Activated CD4-positive, alpha-beta memory T cell treated with anti-CD3 and anti-CD28 coated beads for 36 hours (primary cell): Measurements from ENCODE around the gene DNAH10. TPM values are rescaled to one million over a fixed set of nuclear protein-coding genes. Genes with fewer than 3 reads are reported as not detected.

Experiments used
- CTCF ChIA-PET: fragments of 350-600 bp; sonication (Branson Sonifier 250); formaldehyde crosslinking; loops from one replicate; lab custom pipeline; 2021; ENCODE audit warnings: antibody characterized with exemption, inconsistent platforms; lab: Charles Lee
- POLR2A ChIA-PET: fragments of 350-600 bp; sonication (Branson Sonifier 250); formaldehyde crosslinking; loops from one replicate; lab custom pipeline; 2021; ENCODE audit warnings: antibody characterized with exemption; lab: Charles Lee
- DNase-seq: peaks from one replicate; pipeline ENCODE4 v3.0.0-alpha.2; 2020
- H3K27ac Mint-ChIP-seq: one replicate; pipeline ENCODE4 v1.8.0; 2021; ENCODE audit warnings: mixed read lengths
- H3K27me3 Mint-ChIP-seq: one replicate; pipeline ENCODE4 v1.8.0; 2021; ENCODE audit warnings: mixed read lengths
- H3K36me3 Mint-ChIP-seq: one replicate; pipeline ENCODE4 v1.8.0; 2021; ENCODE audit warnings: mixed read lengths
- H3K4me1 Mint-ChIP-seq: one replicate; pipeline ENCODE4 v1.8.0; 2021; ENCODE audit warnings: low read depth, mixed read lengths
- H3K4me3 Mint-ChIP-seq: one replicate; pipeline ENCODE4 v1.8.0; 2021; ENCODE audit warnings: mild to moderate bottlenecking, mixed read lengths
- H3K9me3 Mint-ChIP-seq: one replicate; pipeline ENCODE4 v1.8.0; 2021; ENCODE audit warnings: mixed read lengths
- intact Hi-C: fragments of 100-400 bp; cut with micrococcal nuclease; formaldehyde crosslinking; loops from one replicate; pipeline ENCODE4 v1.15.1; 2023
- total RNA-seq, 2 experiments: library from RNA; stranded (reverse); gene quantifications; one replicate each; pipeline ENCODE4 v1.2.3, GENCODE V29; 2021

Gene DNAH10
- total RNA-seq, 2 experiments from 2014 or later, result 0.10 to 0.19 TPM

GRCh38 chr12:123801573-123802178 is 39.6 kb downstream of the DNAH10 start:
- POLR2A ChIA-PET, result no interaction called here
- peaks cover 3% of the 10 kb centered on the region for H3K27me3 Mint-ChIP-seq
- H3K36me3 Mint-ChIP-seq, result no peaks in the 10 kb centered on the region
- H3K4me3 Mint-ChIP-seq, result no peak overlapping the region
- no peak for DNase-seq
- no peaks in the 10 kb centered on the region for H3K9me3 Mint-ChIP-seq
- H3K4me1 Mint-ChIP-seq, result no peaks in the 10 kb centered on the region
- CTCF ChIA-PET, result interaction anchor here (1.5 to 1.9 kb wide), 2 partner anchors 10 to 40 kb away, joined by 6 to 11 read pairs; no protein-coding TSS in a partner anchor
- H3K27ac Mint-ChIP-seq, result no peak overlapping the region
- intact Hi-C loops, result loop anchor here (1.0 kb wide), 1 partner anchor 41 kb away; no protein-coding TSS in a partner anchor

- no peaks in the 10 kb centered on the region for H3K9me3 Mint-ChIP-seq
- H3K4me1 Mint-ChIP-seq, result no peaks in the 10 kb centered on the region
- no peak overlapping the region for H3K4me3 Mint-ChIP-seq
- ChIA-PET POLR2A (no interaction called here), CTCF (no interaction called here)
- H3K27me3 Mint-ChIP-seq, result peaks cover 22% of the 10 kb centered on the region
- H3K27ac Mint-ChIP-seq, result no peak overlapping the region
- H3K36me3 Mint-ChIP-seq, result no peaks in the 10 kb centered on the region
- DNase-seq, result no peak
- intact Hi-C loops, result no loop called here
Measured at GRCh38 chr12:123805173-123805572, 43.1 kb downstream of the DNAH10 start.

- Mint-ChIP-seq H3K27ac (no peak overlapping the region), H3K9me3 (no peaks in the 10 kb centered on the region), H3K27me3 (peaks cover 24% of the 10 kb centered on the region), H3K4me3 (no peak overlapping the region), H3K36me3 (no peaks in the 10 kb centered on the region), H3K4me1 (peaks cover 4% of the 10 kb centered on the region)
- no peak for DNase-seq
- intact Hi-C loops, result no loop called here
- POLR2A ChIA-PET, result no interaction called here
- CTCF ChIA-PET, result no interaction called here
Measured at GRCh38 chr12:123807002-123807401, 44.9 kb downstream of the DNAH10 start.

GRCh38 chr12:123807670-123808069 is 45.6 kb downstream of the DNAH10 start:
- no peak for DNase-seq
- intact Hi-C loops, result no loop called here
- POLR2A ChIA-PET, result no interaction called here
- peaks cover 25% of the 10 kb centered on the region for H3K27me3 Mint-ChIP-seq
- no peak overlapping the region for H3K4me3 Mint-ChIP-seq
- no peak overlapping the region for H3K27ac Mint-ChIP-seq
- H3K4me1 Mint-ChIP-seq, result peaks cover 10% of the 10 kb centered on the region
- CTCF ChIA-PET, result no interaction called here
- H3K9me3 Mint-ChIP-seq, result no peaks in the 10 kb centered on the region
- H3K36me3 Mint-ChIP-seq, result no peaks in the 10 kb centered on the region

- no peak overlapping the region for H3K4me3 Mint-ChIP-seq
- no peak for DNase-seq
- H3K27me3 Mint-ChIP-seq, result peaks cover 25% of the 10 kb centered on the region
- intact Hi-C loops, result no loop called here
- H3K36me3 Mint-ChIP-seq, result no peaks in the 10 kb centered on the region
- H3K9me3 Mint-ChIP-seq, result no peaks in the 10 kb centered on the region
- CTCF ChIA-PET, result no interaction called here
- H3K27ac Mint-ChIP-seq, result no peak overlapping the region
- peaks cover 11% of the 10 kb centered on the region for H3K4me1 Mint-ChIP-seq
- POLR2A ChIA-PET, result no interaction called here
Measured at GRCh38 chr12:123808167-123808566, 46.1 kb downstream of the DNAH10 start.

GRCh38 chr12:123813349-123813748 is 51.2 kb downstream of the DNAH10 start:
- DNase-seq, result no peak
- intact Hi-C loops, result no loop called here
- ChIA-PET POLR2A (no interaction called here), CTCF (interaction anchor here (0.9 to 1.5 kb wide), 2 partner anchors 29 to 124 kb away, joined by 3 to 4 read pairs; no protein-coding TSS in a partner anchor)
- Mint-ChIP-seq H3K36me3 (peaks cover 2% of the 10 kb centered on the region), H3K4me3 (no peak overlapping the region), H3K9me3 (peaks cover 15% of the 10 kb centered on the region), H3K4me1 (peaks cover 11% of the 10 kb centered on the region), H3K27me3 (peaks cover 20% of the 10 kb centered on the region), H3K27ac (no peak overlapping the region)

- no peak overlapping the region for H3K27ac Mint-ChIP-seq
- H3K36me3 Mint-ChIP-seq, result peaks cover 2% of the 10 kb centered on the region
- H3K9me3 Mint-ChIP-seq, result peaks cover 15% of the 10 kb centered on the region
- peaks cover 12% of the 10 kb centered on the region for H3K27me3 Mint-ChIP-seq
- H3K4me3 Mint-ChIP-seq, result no peak overlapping the region
- POLR2A ChIA-PET, result no interaction called here
- CTCF ChIA-PET, result no interaction called here
- intact Hi-C loops, result no loop called here
- no peak for DNase-seq
- H3K4me1 Mint-ChIP-seq, result peaks cover 11% of the 10 kb centered on the region
Measured at GRCh38 chr12:123815968-123816367, 53.9 kb downstream of the DNAH10 start.

GRCh38 chr12:123816896-123817537 is 54.9 kb downstream of the DNAH10 start:
- no peak for DNase-seq
- Mint-ChIP-seq H3K27me3 (peaks cover 11% of the 10 kb centered on the region), H3K9me3 (peaks cover 15% of the 10 kb centered on the region), H3K27ac (no peak overlapping the region), H3K36me3 (peaks cover 2% of the 10 kb centered on the region), H3K4me1 (peaks cover 7% of the 10 kb centered on the region), H3K4me3 (no peak overlapping the region)
- POLR2A ChIA-PET, result no interaction called here
- CTCF ChIA-PET, result no interaction called here
- intact Hi-C loops, result no loop called here

- peaks cover 4% of the 10 kb centered on the region for H3K4me1 Mint-ChIP-seq
- no peak overlapping the region for H3K4me3 Mint-ChIP-seq
- CTCF ChIA-PET, result interaction anchor here (0.9 kb wide), 1 partner anchor 20 kb away, joined by 3 read pairs; no protein-coding TSS in a partner anchor
- H3K9me3 Mint-ChIP-seq, result no peaks in the 10 kb centered on the region
- no peak for DNase-seq
- intact Hi-C loops, result no loop called here
- POLR2A ChIA-PET, result no interaction called here
- H3K27me3 Mint-ChIP-seq, result peaks cover 24% of the 10 kb centered on the region
- H3K27ac Mint-ChIP-seq, result no peak overlapping the region
- H3K36me3 Mint-ChIP-seq, result no peaks in the 10 kb centered on the region
Measured at GRCh38 chr12:123822804-123823203, 60.7 kb downstream of the DNAH10 start.

GRCh38 chr12:123828120-123828519 is 66.0 kb downstream of the DNAH10 start:
- intact Hi-C loops, result no loop called here
- Mint-ChIP-seq H3K9me3 (no peaks in the 10 kb centered on the region), H3K4me3 (no peak overlapping the region), H3K27ac (no peak overlapping the region), H3K27me3 (peaks cover 21% of the 10 kb centered on the region), H3K4me1 (peaks cover 5% of the 10 kb centered on the region), H3K36me3 (no peaks in the 10 kb centered on the region)
- CTCF ChIA-PET, result no interaction called here
- no peak for DNase-seq
- POLR2A ChIA-PET, result interaction anchor here (0.6 kb wide), 1 partner anchor 49 kb away, joined by 3 read pairs; no protein-coding TSS in a partner anchor

- Mint-ChIP-seq H3K27me3 (peaks cover 18% of the 10 kb centered on the region), H3K36me3 (no peaks in the 10 kb centered on the region), H3K4me3 (no peak overlapping the region), H3K27ac (no peak overlapping the region), H3K4me1 (peaks cover 5% of the 10 kb centered on the region), H3K9me3 (no peaks in the 10 kb centered on the region)
- POLR2A ChIA-PET, result interaction anchor here (0.6 kb wide), 1 partner anchor 50 kb away, joined by 3 read pairs; no protein-coding TSS in a partner anchor
- intact Hi-C loops, result no loop called here
- CTCF ChIA-PET, result interaction anchor here (1.7 kb wide), 1 partner anchor 13 kb away, joined by 5 read pairs; no protein-coding TSS in a partner anchor
- DNase-seq, result no peak
Measured at GRCh38 chr12:123828854-123829547, 66.9 kb downstream of the DNAH10 start.

GRCh38 chr12:123829561-123829960 is 67.5 kb downstream of the DNAH10 start:
- Mint-ChIP-seq H3K9me3 (peaks cover 2% of the 10 kb centered on the region), H3K36me3 (no peaks in the 10 kb centered on the region), H3K27me3 (peaks cover 16% of the 10 kb centered on the region), H3K27ac (no peak overlapping the region), H3K4me3 (no peak overlapping the region), H3K4me1 (peaks cover 5% of the 10 kb centered on the region)
- intact Hi-C loops, result no loop called here
- ChIA-PET POLR2A (no interaction called here), CTCF (interaction anchor here (1.7 kb wide), 1 partner anchor 13 kb away, joined by 5 read pairs; no protein-coding TSS in a partner anchor)
- DNase-seq, result no peak
